Measurements from ENCODE around the gene CCDC174.

Gene CCDC174

DNA sequence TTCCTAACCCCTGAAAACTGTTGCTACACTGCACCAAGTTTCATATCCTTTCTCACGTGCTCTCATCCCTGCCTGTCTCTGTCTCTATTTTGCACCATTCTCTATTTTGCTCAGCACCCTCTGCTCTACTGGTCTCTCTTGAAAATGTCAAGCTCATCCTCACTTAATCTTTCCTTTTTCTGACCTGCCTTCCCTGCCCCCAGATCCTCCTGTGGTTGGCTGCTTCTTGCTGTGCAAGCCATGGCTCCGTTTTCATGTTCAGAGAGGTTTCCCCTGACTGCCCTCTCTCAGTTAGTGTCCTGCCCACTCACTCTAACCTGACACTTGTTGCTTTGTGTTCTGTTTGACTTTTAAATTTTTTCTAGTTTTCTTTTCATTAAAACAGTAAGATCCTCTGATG is 6.0 kb downstream of the CCDC174 start:
- TF ChIP-seq, protein P1, sequence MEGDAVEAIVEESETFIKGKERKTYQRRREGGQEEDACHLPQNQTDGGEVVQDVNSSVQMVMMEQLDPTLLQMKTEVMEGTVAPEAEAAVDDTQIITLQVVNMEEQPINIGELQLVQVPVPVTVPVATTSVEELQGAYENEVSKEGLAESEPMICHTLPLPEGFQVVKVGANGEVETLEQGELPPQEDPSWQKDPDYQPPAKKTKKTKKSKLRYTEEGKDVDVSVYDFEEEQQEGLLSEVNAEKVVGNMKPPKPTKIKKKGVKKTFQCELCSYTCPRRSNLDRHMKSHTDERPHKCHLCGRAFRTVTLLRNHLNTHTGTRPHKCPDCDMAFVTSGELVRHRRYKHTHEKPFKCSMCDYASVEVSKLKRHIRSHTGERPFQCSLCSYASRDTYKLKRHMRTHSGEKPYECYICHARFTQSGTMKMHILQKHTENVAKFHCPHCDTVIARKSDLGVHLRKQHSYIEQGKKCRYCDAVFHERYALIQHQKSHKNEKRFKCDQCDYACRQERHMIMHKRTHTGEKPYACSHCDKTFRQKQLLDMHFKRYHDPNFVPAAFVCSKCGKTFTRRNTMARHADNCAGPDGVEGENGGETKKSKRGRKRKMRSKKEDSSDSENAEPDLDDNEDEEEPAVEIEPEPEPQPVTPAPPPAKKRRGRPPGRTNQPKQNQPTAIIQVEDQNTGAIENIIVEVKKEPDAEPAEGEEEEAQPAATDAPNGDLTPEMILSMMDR (IDR thresholded peaks at IDR 0.05; ENCODE audit: insufficient read depth, missing control alignments) = no peak
- DNase-seq (ENCODE audit: insufficient read length, low spot score) = no peak
- FAIRE-seq = no peak

DNA sequence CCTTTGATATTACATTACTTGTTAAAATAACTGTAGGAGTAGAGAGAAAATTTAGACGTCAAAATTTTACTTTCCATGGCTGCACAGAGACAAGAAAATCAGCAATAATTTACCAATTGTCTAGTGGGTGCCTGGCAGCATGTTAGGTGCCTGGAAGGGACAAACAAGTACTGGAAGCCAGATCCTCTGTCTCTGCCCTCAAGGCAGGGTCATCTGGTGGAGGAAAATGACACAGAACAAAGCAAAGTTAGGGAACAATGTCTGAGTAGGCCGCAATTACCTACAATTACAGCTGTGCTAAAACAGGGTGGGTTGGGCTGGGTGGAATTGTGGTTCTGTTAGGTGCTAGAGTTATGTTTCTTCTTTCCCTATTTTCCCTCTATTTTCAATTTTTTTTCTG is 7.4 kb downstream of the CCDC174 start:
- DNase-seq (ENCODE audit: insufficient read length, low spot score) (no peak), FAIRE-seq (no peak)
- TF ChIP-seq, protein P1 (IDR thresholded peaks at IDR 0.05; ENCODE audit: insufficient read depth, missing control alignments) = no peak

DNA sequence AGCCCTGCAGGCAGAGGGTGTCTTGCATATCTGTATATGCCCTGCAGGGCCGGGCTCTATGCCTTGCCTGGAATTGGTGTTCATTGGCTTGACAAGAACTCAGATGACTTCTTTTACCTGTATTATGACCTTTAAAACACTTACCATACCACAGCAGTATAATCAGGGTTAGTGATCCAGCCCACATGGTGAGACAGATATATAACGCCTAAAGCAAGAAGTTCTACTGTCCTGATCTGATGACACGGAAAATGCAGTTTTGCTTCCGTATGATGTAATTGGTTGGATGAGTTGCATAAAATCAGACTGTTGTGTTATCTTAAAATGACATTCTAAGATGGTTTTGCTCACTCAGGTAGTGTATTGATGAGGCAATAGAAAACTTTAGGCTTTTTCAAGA is 9.4 kb downstream of the CCDC174 start:
- FAIRE-seq = no peak
- DNase-seq (ENCODE audit: insufficient read length, low spot score) = no peak
- TF ChIP-seq, protein P1 (IDR thresholded peaks at IDR 0.05; ENCODE audit: insufficient read depth, missing control alignments) = no peak

DNA sequence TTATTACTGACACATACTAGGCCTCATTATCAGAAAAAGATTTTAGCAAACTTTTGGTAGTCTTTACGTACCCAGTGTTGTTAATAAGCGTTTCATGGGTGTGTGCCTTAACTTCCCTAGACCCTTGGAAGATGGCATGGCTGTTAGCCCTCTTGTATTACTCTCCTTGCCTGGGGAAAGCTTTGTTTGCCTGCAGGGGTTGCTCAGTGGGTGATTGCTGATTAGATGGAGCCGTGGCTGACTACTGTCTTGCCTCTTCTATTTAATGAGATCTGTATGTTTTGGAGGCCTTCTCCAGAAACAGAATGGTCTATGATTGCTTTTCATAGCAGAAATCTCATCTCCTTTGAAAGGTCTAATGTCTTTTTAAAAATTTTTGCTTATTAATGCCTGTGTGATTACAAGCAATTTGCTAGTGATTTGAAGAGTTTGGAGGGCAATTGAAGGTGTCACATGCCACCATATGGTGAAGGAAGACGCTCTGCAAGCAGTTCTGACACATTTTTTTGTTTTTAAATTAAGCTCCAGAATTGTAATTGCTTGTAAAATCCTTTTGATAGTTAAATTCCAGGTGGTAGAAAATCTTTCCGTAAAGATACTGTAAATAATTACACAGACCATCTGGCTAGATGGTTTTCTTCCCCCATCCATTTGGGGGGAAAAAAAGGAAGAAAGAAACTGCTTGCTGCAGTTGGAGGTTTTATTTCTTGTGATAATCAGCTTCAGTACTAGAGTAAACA is 12.0 kb downstream of the CCDC174 start:
- TF ChIP-seq, protein P1 (IDR thresholded peaks at IDR 0.05; ENCODE audit: insufficient read depth, missing control alignments) = no peak
- DNase-seq (ENCODE audit: insufficient read length, low spot score) (no peak), FAIRE-seq (no peak)

DNA sequence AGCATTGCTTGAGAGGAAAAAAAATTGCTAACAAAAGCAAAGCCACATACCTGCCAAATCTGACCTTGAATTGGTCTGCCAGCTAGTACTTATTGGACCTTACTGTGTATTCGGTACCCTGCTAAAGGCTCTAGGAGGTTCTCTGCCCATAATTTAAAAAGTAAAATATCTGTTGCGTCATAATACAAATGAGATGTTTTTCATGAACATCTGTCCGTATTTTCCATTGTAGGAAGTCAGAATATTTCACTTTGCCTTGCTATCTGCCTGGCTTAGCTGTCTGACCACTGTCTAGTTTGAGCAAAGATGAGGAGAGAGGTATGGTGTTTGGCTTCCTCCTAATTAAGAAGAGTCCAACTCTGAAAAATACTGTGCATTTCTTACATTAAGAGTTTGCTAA is 12.6 kb downstream of the CCDC174 start:
- FAIRE-seq (no peak), DNase-seq (ENCODE audit: insufficient read length, low spot score) (no peak)
- TF ChIP-seq, protein P1 (IDR thresholded peaks at IDR 0.05; ENCODE audit: insufficient read depth, missing control alignments) = no peak

DNA sequence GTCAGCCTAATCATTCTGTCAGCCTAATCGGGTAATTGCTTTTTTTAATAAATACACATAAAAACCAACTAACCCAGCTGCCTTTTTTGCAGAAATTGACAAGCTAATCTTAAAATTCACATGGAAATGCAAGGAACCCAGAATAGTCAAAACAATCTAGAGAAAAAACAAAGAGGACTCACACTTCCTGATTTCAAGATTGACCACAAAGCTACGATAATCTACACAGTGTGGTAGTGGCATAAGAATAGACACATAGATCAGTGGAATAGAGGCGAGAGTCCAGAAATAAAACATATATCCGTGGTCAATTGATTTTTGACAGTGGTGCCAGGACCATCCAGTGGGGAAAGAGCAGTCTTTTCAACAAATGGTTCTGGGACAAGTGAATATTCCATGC is 21.0 kb downstream of the CCDC174 start:
- DNase-seq (ENCODE audit: insufficient read length, low spot score) (no peak), FAIRE-seq (no peak)
- TF ChIP-seq, protein P1 (IDR thresholded peaks at IDR 0.05; ENCODE audit: insufficient read depth, missing control alignments) = no peak

DNA sequence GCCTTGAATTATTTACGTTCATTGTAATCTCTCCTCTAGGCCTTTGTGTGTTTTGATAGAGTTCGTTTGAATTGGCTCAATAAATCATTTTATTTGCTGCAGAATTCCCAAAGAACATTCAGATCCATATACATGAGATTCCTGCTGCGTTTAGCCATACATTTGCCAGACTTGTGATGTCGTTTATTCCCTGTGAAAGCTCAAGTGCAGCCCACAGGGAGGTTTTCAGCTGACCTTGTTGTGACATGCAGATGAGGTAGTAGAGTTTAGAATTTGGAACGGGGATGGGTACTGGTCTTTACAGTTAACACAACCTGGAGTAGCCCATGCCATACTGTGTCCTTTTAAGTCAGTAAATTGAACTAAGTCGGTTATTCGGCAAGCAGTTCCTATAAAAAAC is 23.3 kb downstream of the CCDC174 start, which contains the start of gene C3orf20:
TSS of gene C3orf20 (plus strand) at position 301 of the 400 bp plus-strand sequence. CDS start 7,573 bp downstream, outside the sequence.
- DNase-seq (ENCODE audit: insufficient read length, low spot score) (no peak), FAIRE-seq (no peak)
- TF ChIP-seq, protein P1 (IDR thresholded peaks at IDR 0.05; ENCODE audit: insufficient read depth, missing control alignments) = no peak
